HG02588 (cell line): Measurements from ENCODE around the gene OTOF.

Experiments used
- ATAC-seq: cut with Tn5 transposase; IDR thresholded peaks from one replicate; pipeline ENCODE4 v1.9.1; 2021; ENCODE audit warnings: mild to moderate bottlenecking, moderate library complexity; ENCODE audit not compliant: unreplicated experiment

Gene OTOF

GRCh38 chr2:26466662-26467310, 11.1 kb downstream of the OTOF start:
- no peak for ATAC-seq

- ATAC-seq, result no peak
Observed at GRCh38 chr2:26465981-26466471, 11.9 kb downstream of the OTOF start.

GRCh38 chr2:26465266-26465925, 12.5 kb downstream of the OTOF start:
- no peak for ATAC-seq

- ATAC-seq, result no peak
Observed at GRCh38 chr2:26464390-26465265, 13.3 kb downstream of the OTOF start.

- ATAC-seq, result no peak
Observed at GRCh38 chr2:26463244-26464192, 14.4 kb downstream of the OTOF start.

- no peak for ATAC-seq
Observed at GRCh38 chr2:26462511-26463243, 15.2 kb downstream of the OTOF start.

- ATAC-seq, result no peak
Observed at GRCh38 chr2:26462100-26462499, 15.8 kb downstream of the OTOF start.

- no peak for ATAC-seq
Observed at GRCh38 chr2:26461601-26462023, 16.3 kb downstream of the OTOF start.

- ATAC-seq, result no peak
Observed at GRCh38 chr2:26460613-26461031, 17.3 kb downstream of the OTOF start.

- no peak for ATAC-seq
Observed at GRCh38 chr2:26459991-26460612, 17.8 kb downstream of the OTOF start.

GRCh38 chr2:26458365-26459042, 19.4 kb downstream of the OTOF start:
- ATAC-seq, result no peak

- no peak for ATAC-seq
Observed at GRCh38 chr2:26457695-26458364, 20.1 kb downstream of the OTOF start.

GRCh38 chr2:26457251-26457666, 20.7 kb downstream of the OTOF start:
- no peak for ATAC-seq

- no peak for ATAC-seq
Observed at GRCh38 chr2:26456440-26457250, 21.3 kb downstream of the OTOF start.

GRCh38 chr2:26455670-26456439, 22.1 kb downstream of the OTOF start:
- ATAC-seq, result no peak

- ATAC-seq, result no peak
Observed at GRCh38 chr2:26455037-26455669, 22.8 kb downstream of the OTOF start.
